COR-L47 (cell line): Measurements from ENCODE around the gene GNPNAT1.
"Not testable (repeated sequence)": the region's sequence is repeated elsewhere in the genome, so short reads cannot be mapped to it uniquely, and the experiment has no call there.

Source experiments
- DNase-seq: peaks from one replicate; lab custom pipeline; 2025; lab: John Stamatoyannopoulos, UW

The GNPNAT1 gene

DNA sequence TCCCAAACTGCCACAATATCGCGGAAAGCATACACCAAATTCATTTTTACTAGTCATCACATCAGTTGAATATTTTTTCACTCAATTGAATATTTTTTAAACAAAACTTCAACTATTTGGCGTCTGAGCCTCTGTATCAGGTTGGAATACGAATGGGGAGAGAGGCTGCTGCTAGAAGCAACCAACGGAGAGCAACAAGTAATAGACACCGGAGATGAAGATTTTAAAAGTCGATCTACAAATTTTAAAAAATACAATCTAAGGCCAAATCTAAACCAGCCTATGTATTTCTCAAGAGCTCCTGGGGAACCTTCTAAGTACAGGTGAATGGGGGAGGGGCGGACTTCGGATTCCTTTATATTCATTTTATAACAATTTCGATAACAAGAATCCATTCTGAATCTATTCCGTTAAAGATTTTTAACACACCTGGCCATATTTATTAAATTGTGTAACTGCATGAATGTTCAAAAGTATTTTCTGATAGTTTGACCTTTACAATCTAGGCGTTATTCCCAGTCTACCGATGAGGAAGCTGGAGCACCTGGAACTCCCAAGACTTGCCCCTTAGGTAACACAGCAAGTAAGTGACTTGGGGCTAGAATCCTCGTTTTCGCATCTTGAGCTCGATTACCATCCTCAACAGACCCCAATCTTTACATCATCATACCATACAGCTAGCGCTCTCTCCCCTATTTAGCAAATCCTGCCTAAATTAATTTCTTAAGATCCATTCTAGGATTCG is 1.2 kb downstream of the GNPNAT1 start:
- DNase-seq = no peak

DNA sequence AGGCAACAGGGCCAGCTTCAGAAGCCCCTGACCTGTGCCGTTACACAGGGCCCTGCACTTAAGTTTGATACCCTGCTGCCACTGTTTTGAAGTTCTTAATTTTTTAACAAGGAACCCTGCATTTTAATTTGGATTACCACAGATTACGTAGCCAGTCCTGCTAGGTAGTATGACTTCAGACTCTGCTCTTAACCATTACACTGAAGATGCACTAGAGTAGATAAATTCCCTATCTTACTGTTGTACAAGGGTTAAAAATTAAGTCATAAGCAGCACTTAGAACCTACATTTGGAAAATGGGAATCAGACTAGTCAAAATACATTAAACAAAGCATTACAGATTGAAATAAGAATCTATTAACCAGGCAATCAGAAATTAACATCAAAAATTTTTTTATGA is 2.3 kb downstream of the GNPNAT1 start:
- DNase-seq = no peak

DNA sequence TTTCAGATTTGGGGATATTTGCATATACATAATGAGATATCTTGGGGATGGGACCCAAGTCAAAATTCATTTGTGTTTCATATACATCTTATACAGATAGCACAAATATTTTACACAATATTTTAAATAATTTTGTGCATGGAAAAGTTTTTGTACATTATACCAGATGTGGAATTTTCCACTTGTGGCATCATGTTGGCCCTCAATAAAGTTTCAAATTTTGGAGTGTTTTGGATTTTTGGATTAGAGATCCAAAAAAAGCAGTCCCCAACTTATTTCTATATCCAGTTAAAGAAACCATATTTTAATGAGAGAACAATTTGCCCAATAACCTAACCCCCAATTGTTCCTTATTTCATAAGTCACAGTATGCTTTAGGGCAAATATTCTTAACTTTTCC is 4.5 kb downstream of the GNPNAT1 start:
- DNase-seq = no peak

DNA sequence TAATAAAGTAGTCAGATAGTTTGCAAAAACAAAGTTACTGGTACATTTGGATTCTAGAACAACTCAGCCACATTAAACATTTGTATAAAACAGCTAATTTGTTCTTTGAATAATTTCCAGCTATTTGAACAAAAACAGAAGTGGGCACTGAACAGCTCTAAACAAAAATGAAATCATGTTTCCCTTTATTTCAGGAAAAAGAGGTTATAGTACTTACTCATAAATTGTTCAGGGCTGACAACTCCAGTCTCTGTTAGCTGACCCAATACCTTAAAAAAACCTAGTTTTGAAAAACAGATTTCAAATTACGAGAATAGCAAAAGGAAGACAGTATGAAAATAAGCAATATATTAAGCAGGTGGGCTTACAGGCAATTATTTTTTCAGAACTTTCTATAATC is 8.2 kb downstream of the GNPNAT1 start:
- DNase-seq = no peak

DNA sequence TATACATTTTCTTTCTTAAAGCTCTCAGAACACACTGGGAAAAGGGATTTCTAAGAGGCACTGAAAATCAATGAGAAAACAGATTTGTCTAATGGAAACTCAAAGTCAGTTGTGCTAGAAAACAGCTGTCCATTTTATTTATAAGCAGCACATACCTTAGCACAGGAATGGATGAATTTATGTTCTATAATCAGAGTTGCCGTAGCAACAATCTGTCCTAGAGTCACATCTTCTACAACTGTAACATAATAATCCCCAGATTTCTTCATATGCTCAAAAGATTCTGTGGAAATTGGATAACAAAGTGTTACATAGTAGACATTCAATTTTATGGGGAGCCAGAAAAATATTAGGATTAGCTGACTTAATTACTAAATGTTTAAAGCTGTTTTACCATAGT is 9.8 kb downstream of the GNPNAT1 start:
- DNase-seq = no peak

DNA sequence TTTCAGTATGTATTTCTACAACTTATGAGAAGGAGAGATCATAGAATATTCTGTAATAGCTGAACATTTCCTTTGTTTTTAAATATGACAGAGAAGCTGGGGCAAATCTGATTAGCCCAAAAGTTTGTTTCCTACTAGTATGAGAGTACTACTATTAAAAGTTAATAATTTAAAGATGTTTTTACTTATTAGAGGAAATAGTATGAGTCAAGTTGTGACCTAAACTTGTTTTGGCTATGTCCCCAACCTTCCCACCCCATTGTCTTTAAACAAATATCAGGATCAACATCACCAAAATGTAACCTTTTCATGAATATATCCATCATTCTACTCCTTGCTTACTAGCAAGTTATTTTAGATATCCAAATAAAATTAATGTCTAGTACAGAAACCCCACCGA is 10.5 kb downstream of the GNPNAT1 start:
- no peak for DNase-seq

DNA sequence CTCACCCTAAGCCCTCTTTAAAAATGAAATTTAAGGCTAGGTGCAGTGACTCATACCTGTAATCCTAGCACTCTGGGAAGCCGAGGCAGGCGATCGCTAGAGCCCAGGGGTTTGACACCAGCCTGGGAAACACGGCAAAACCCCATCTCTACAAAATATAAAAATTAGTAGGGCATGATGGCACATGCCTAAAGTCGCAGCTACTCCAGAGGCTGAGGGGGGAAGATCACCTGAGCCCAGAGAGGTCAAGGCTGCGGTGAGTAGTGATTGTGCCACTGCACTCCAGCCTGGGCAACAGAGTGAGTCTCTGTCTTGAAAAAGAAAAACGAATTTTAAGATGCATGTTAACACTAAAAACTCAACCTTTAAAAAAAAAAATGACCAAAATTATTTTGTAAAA is 12.7 kb downstream of the GNPNAT1 start:
- no peak for DNase-seq

DNA sequence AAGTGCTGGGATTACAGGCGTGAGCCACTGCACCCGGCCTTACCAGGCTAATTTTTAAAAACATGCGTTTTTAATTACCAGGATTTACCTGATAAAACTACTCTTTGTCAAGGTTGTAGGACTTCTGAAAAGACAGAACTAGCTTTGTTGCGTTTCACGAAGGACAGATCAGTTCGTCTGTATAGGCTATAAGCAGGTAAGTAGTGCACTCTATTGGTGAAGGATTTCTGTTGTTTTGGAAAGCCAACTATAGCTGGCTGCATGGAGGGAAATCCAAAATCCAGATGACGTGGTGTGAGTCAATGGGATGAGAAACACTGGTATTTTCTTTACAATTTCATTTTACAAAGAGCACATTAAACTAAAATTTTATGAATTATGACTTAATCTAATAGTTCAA is 14.6 kb downstream of the GNPNAT1 start:
- no peak for DNase-seq

DNA sequence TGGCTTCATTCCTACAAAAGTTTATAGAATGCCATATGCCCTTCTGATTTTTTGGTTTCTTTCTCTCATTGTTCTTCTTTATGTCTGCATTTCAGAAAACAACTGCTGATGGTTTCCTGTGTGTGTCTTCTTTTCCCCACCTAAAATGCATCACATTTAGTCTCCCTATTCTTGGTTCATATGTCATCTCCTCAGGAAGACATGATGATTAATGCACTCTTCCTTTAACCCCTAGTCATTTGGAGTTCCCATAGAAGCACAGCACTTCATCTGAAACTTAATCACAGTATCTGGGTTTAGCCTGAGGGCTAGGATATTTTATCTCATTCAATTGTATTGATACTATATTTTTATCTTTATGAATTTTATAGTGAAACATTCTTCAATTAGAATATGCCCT is 21.5 kb downstream of the GNPNAT1 start:
- DNase-seq = no peak

DNA sequence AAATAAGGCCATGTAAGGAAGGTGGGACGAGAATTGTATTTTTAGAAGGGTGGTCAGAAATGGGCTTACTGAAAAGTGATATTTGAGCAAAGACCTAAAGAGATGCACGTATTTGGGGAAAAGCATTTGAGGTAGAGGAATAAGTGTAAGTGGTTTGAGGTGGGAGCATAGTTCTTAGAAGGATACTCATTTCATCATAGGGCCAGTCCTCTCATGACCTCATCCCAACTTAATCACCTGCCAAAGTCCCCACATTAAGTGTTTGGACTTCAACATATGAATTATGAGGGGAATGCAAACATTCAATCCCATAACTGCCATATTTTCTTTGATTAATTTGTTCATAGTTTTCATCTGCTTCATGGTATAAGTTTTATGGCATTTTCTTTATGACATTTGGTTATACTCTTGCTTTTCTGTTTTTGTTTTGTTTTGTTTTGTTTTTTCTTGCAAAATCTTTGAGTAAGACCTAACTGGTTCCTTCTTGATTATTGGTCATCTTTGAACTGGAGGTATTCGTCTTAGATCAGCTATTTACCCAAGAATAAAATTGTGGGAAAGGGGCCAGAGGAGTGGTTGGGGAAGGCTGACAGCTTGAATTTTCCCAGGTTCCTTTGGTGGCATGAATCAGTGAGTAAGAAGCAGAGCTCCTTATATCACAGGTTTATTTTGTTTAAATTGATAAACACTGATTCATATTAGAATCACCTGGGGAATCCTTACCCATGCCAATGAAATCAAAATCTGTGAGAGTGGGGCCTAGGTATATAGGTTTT is 24.2 kb downstream of the GNPNAT1 start:
- no peak for DNase-seq

DNA sequence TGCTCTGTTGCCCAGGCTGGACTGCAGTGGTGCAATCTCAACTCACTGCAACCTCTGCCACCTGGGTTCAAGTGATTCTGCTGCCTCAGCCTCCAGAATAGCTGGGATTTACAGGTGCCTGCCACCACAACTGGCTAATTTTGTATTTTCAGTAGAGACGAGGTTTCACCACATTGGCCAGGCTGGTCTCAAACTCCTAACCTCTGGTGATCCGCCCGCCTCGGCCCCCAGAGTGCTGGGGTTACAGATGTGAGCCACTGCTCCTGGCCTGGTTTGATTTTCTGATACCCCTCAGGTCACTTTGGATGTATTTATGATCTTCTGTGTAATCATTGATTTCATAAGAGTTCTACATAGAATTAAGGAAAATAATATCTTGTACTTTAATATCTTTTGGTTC is 28.5 kb downstream of the GNPNAT1 start:
- not testable (repeated sequence) for DNase-seq

DNA sequence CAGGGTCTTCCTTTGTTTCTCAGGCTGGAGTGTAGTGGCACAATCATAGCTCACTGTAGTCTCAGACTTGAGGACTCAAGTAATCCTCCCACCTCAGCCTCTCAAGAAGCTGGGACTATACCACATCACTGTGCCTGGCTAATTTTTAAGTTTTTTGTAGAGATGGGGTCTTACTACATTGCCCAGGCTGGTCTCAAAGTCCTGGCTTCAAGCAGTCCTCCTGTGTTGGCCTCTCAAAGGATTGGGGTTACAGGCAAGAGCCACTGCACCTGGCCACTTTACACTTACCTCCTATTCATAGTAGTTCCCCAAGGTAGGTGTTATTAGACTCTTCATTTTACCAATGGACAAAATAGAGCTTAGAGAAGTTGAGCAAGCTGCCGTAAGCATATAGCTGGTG is 32.3 kb downstream of the GNPNAT1 start:
- DNase-seq = no peak

DNA sequence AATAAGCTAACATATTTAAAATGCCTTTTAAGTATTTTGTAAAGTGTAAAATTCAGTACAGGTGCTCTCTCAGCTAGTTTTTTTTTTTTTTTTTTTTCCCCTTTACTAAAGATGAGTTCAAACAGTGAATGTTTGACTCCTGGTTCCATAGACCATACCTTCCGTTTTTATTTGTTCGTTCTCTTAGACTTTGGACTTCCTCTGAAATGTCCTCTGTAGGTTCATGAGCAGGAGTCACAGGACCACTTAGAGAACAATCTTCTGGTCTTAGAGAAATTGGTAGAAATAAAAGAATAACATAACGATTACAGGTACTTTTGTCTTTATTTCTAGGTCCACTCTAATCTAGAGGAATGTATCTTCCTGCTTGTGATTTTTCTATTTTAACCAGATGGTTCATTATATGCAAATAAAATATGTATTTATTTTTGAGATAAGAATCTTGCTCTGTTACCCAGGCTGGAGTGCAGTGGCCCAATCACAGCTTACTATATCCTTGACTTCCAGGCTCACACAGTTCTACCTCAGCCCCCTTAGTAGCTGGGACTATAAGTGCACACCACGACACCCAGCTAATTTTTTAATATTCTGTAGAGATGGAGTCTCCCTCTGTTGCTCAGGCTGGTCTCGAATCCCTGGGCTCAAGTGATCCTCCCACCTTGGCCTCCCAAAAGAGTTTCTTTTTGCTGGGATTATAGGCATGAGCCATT is 35.6 kb downstream of the GNPNAT1 start:
- no peak for DNase-seq

DNA sequence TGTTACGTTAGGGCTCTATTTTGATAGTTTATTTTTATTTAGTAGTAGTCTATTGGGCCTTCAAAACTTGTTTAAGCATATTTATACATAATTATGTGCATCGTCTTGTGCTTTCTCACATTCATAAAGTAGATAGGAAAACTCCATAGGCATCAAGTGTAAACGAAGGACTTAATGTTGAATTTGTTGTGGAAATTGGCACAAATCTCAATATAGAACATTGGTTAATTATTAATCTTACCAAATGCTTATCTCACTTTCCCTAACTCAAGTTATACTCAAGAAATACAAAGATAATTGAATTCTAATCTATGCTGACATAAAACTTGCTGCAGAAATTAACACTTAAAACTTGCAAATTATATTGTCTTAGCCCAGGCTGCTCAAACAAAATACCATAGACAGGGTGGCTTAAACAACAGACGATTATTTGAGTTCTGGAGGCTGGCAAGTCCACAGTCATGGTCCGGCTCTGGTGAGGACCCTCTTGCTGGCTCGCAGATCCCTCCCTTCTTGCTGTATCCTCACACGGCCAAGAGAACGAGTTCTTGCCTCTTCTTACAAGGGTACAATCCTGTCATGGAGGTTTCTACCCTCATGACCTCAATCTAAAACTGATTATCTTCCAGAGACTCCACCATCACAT is 42.6 kb downstream of the GNPNAT1 start:
- DNase-seq = no peak

DNA sequence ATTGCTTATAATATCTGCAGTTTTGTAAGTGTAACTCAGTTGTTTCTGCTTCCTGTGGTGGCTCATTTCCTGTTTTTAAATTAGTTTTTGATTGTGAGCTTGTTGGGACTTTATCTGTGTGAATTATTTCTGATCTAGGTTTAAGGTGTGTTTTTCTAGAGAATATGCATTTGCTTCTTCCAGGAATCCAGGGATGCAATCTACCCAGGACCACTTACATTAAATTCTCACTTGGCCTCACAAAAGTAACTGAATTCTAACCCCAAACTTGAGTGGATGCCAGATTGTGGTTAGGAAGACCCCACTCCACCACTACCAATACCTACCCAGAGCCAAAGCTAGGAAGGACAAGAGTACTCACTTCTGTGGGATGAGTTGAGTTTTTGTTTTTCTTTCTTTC is 49.5 kb downstream of the GNPNAT1 start:
- DNase-seq = no peak

DNA sequence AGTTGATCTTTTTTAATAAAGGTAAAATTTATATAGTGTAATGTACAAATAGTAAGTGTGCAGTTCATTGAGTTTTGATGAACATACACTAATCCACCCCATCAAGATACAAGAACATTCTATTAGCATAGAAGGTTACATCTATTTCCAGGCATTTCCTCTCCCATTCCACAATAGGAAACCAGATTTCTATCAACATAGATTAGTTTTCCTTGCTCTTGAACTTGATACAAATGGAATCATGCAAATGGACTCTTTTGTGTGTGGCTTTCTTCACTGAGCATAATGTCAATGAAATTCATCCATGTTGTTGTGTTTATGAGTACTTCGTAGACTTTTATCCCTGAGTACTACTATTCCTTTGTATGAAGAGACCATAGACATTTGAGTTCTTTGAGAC is 50.7 kb downstream of the GNPNAT1 start:
- no peak for DNase-seq

DNA sequence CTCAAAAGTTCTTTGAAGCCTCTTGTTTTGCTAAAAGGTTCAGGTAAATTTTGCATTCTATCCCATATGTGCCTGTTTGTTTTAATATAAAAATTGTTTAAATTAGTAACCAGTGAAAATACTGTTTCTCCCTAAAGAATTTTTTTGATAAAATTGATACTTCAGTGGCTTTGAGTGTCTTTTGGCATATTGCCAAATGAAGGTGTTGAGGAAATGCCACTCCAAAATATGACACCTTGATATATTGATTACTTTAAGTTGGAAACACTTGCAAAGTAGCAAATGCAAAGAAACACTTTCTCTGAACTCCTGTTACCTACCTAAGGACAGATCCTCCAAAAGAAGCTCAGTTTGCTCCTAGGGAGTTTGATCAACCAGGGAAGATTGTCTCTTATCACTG is 53.0 kb downstream of the GNPNAT1 start:
- no peak for DNase-seq

DNA sequence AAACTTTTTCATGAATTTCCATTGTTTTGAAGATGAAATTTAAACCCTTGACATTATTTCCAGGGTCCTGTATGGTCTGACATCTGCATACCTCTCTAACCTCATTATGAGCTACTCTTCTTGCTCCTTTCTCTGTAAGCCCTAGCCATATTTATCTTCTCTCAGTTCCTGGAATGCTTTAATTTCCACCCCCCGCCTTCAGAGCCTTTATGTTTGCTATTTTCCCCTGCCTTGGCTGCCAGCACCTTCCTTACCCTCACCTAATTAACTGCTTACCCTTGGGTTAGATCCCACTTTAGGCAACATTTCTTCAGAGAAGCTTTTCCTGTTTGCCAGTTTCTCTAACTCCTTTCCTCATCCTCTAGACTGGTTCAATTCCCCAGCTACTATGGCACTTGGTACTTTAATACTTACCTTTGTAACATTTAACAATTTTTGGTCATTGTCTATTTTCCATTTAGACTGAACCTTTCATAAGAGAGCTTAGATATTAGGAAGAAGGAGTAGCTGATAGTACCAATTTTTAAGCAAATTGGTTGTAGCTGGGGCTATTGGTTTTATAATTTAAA is 55.4 kb downstream of the GNPNAT1 start:
- no peak for DNase-seq

DNA sequence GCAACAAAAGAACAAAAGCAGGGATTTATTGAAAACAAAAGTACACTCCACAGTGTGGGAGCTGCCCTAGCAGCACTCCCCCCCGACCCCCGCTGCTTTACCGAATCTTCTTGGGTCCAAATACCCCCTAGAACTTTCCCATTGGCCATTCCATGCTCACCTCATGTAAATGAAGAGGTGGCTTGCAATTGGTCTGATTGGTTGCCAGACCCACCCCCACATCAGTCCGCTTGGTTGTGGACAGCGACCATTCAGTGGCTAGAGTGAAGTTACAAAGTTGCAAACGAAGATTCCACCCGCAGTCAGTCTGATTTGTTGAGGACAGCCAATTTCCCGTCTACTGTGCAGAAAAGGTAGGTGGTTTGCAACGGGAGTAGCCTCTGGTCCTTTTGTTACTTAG is 57.6 kb downstream of the GNPNAT1 start:
- DNase-seq = no peak

DNA sequence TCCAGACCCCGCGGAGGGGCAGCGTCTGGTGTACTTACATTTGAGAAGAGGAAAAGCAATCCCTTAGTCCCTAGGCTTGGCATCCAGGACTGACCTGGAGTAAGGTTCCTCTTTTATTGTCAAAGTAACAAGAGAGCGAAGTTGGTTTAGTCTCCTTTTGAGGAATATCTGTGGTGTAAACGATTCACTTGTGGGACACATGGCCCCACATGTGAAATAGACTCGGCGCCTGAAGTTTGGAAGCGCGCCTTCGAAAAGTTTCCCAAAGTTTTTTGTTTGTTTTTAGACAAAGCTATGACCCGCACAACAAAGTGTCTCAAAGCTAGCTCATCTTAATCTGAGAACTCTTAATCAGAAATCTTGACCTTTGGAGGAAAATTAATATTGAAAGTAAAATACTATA is 60.7 kb downstream of the GNPNAT1 start:
- DNase-seq = no peak

DNA sequence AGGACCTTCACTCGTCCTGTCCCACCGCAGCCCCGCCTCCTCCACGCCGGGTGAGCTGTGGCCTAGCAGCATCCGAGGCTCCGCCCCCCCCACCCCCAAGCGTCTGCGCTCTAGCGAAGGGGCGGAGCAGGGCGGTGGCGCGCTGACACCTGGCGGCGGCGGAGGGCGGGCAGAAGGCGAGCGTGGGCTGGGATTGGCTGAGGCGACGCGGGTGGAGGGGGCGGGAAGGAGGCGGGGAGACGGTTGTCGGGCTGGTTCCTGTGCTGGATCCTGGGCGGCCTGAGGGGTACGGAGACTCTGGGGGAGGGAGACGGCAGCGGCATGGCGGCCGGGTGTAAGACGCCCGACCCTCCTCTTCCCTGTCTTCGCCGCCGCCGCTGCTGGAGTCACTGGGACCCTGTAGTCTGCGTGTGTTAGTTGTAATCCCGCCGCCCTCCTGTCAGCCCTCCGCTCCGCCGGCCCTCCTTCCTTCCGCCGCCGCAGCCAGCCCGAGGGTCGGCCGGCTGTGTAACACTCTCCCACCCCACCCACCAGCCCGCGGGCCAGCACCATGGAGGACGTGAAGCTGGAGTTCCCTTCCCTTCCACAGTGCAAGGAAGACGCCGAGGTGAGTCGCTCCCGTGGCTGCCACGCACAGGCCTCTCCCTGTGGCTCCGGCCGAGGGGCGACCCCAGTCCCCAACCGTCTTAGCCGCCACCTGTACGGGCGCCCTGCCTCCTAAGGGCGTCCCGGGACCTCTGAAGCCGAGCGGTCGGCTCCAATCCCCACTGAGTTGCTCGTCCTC is 61.3 kb downstream of the GNPNAT1 start, which contains the start of gene STYX:
Gene STYX (plus strand): TSS at position 242 of the 784 bp plus-strand sequence. CDS start 309 bp downstream, at position 551.
- peak; percentile 98 for DNase-seq
